Measurements from ENCODE around the gene PLEKHA8. TPM values are rescaled to one million over a fixed set of nuclear protein-coding genes. Genes with fewer than 3 reads are reported as not detected.

Gene PLEKHA8
- total and polyA plus RNA-seq, 10 of the 15 experiments (the other 5 are each of a cell fraction or from before 2014, with no cell fraction given), result 1.1 to 13.2 (median 5.7) TPM

DNA sequence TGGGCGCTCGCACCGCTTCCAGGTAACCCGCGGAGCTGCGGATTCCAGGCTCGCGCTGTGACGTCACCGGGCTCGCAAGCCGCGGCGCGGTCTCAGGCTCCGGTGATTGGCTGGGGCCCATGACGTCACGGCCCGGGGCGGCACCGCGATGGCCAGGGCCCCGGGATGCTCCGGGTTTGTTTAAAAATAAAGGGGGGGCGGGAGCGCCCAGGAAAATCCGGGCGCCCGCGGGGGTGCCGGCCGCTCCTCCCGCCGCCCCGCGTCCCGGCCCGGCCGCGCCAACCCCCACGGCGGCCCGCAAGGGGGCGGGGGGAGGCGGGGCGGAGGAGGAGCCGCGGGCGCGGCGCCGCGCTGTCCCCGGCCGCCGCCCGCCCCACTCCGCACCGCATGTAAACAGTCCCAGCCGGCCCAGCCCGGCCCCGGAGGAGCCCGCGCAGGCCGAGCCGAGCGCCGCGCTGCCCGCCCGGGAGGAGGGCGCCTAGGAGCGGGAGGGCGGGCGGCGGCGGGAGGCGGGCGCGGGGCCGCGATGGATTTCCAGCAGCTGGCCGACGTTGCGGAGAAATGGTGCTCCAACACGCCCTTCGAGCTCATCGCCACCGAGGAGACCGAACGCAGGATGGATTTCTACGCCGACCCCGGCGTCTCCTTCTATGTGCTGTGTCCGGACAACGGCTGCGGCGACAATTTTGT lies 106.5 kb downstream of the PLEKHA8 start, which contains the start of gene MTURN (continued):
- TF ChIP-seq SREBF2 (IDR thresholded peaks at IDR 0.05; ENCODE audit: low read length), result no peak
- TF ChIP-seq NBN (IDR thresholded peaks at IDR 0.05), result peak; percentile 91
- TF ChIP-seq, protein P1, sequence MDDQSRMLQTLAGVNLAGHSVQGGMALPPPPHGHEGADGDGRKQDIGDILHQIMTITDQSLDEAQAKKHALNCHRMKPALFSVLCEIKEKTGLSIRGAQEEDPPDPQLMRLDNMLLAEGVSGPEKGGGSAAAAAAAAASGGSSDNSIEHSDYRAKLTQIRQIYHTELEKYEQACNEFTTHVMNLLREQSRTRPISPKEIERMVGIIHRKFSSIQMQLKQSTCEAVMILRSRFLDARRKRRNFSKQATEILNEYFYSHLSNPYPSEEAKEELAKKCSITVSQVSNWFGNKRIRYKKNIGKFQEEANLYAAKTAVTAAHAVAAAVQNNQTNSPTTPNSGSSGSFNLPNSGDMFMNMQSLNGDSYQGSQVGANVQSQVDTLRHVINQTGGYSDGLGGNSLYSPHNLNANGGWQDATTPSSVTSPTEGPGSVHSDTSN (IDR thresholded peaks at IDR 0.05; ENCODE audit: insufficient replicate concordance, low read depth, low read length), result no peak
- TF ChIP-seq PAX8 (IDR thresholded peaks at IDR 0.05), result no peak
- no peak for TF ChIP-seq IKZF2 (IDR thresholded peaks at IDR 0.05)
- TF ChIP-seq RFX5 (IDR thresholded peaks at IDR 0.05; ENCODE audit: low read depth, low read length), result 0 out of 2 replicates have a peak, but pooled peaks have one; percentile 51
- TF ChIP-seq, protein P2, sequence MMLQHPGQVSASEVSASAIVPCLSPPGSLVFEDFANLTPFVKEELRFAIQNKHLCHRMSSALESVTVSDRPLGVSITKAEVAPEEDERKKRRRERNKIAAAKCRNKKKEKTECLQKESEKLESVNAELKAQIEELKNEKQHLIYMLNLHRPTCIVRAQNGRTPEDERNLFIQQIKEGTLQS (IDR thresholded peaks at IDR 0.05; ENCODE audit: borderline replicate concordance, extremely low read depth, low read depth, low read length), result no peak
- no peak for TF ChIP-seq EP300 (IDR thresholded peaks at IDR 0.05; ENCODE audit: borderline replicate concordance in 1 of 2, control insufficient read depth in 1 of 2, low read depth in 2 of 2, low read length in 2 of 2)
- TF ChIP-seq KLF5 (IDR thresholded peaks at IDR 0.05; ENCODE audit: partially characterized antibody), result no peak
- no peak for TF ChIP-seq ZNF24 (IDR thresholded peaks at IDR 0.05)
- no peak for TF ChIP-seq MEF2A (IDR thresholded peaks at IDR 0.05; ENCODE audit: insufficient read depth, low read depth, low read length)
- TF ChIP-seq CBX5 (IDR thresholded peaks at IDR 0.05; ENCODE audit: low read depth), result no peak
- no peak for TF ChIP-seq FOS (IDR thresholded peaks at IDR 0.05; ENCODE audit: borderline replicate concordance, extremely low read depth, insufficient read length)
- TF ChIP-seq EGR1 (IDR thresholded peaks at IDR 0.05; ENCODE audit: borderline replicate concordance in 1 of 2, low read depth in 2 of 2, low read length in 2 of 2), result no peak
- TF ChIP-seq HCFC1 (IDR thresholded peaks at IDR 0.05; ENCODE audit: low read length), result no peak
- TF ChIP-seq NRF1 (conservative IDR thresholded peaks at IDR 0.05; ENCODE audit: low read depth, low read length), result no peak
- TF ChIP-seq IRF4 (IDR thresholded peaks at IDR 0.05; ENCODE audit: low read depth, low read length), result no peak
- TF ChIP-seq, protein P3, sequence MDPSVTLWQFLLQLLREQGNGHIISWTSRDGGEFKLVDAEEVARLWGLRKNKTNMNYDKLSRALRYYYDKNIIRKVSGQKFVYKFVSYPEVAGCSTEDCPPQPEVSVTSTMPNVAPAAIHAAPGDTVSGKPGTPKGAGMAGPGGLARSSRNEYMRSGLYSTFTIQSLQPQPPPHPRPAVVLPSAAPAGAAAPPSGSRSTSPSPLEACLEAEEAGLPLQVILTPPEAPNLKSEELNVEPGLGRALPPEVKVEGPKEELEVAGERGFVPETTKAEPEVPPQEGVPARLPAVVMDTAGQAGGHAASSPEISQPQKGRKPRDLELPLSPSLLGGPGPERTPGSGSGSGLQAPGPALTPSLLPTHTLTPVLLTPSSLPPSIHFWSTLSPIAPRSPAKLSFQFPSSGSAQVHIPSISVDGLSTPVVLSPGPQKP (IDR thresholded peaks at IDR 0.05; ENCODE audit: low read depth, low read length), result no peak
- no peak for TF ChIP-seq SREBF1 (IDR thresholded peaks at IDR 0.05; ENCODE audit: low read length)
- TF ChIP-seq, protein P4, sequence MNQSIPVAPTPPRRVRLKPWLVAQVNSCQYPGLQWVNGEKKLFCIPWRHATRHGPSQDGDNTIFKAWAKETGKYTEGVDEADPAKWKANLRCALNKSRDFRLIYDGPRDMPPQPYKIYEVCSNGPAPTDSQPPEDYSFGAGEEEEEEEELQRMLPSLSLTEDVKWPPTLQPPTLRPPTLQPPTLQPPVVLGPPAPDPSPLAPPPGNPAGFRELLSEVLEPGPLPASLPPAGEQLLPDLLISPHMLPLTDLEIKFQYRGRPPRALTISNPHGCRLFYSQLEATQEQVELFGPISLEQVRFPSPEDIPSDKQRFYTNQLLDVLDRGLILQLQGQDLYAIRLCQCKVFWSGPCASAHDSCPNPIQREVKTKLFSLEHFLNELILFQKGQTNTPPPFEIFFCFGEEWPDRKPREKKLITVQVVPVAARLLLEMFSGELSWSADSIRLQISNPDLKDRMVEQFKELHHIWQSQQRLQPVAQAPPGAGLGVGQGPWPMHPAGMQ (IDR thresholded peaks at IDR 0.05; ENCODE audit: borderline replicate concordance), result no peak
- no peak for TF ChIP-seq LARP7 (IDR thresholded peaks at IDR 0.05)
- no peak for TF ChIP-seq CHD4 (IDR thresholded peaks at IDR 0.05)
- TF ChIP-seq, protein P5, sequence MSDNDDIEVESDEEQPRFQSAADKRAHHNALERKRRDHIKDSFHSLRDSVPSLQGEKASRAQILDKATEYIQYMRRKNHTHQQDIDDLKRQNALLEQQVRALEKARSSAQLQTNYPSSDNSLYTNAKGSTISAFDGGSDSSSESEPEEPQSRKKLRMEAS (IDR thresholded peaks at IDR 0.05; ENCODE audit: low read depth, low read length), result no peak
- TF ChIP-seq RAD51 (IDR thresholded peaks at IDR 0.05), result no peak
- peak in 1 of 2 experiments; percentile 28; a peak in 1 of 4 replicates for TF ChIP-seq BHLHE40 (IDR thresholded peaks at IDR 0.05; ENCODE audit: borderline replicate concordance in 1 of 2, low read depth in 2 of 2, low read length in 1 of 2)
- TF ChIP-seq RB1 (IDR thresholded peaks at IDR 0.05; ENCODE audit: borderline replicate concordance), result no peak
- TF ChIP-seq MYB (IDR thresholded peaks at IDR 0.05; ENCODE audit: borderline replicate concordance, low read depth, low read length), result no peak
- TF ChIP-seq SMC3 (IDR thresholded peaks at IDR 0.05; ENCODE audit: borderline replicate concordance, low read length), result no peak
- no peak for TF ChIP-seq ZZZ3 (IDR thresholded peaks at IDR 0.05; ENCODE audit: control insufficient read depth, insufficient read length, low read depth)
